Heart left ventricle (tissue), 13 donors: ENCODE data around the gene A2ML1.

Experiments used
- CTCF ChIP-seq, 12 donors: fragments of 200-600 bp; sonication (generic) in 4 of 12; IDR thresholded peaks; one replicate each; pipeline versions ENCODE4 v1.5.0 to v1.8.0; 2018 to 2022; ENCODE audit warnings: antibody characterized with exemption in 12 of 12, mild to moderate bottlenecking in 5 of 12
- POLR2A ChIP-seq, 2 donors: fragments of 450-650 bp; IDR thresholded peaks; one replicate each; pipeline ENCODE4 v1.6.1; 2017; ENCODE audit warnings: antibody characterized with exemption in 2 of 2, mild to moderate bottlenecking in 2 of 2, moderate library complexity in 2 of 2
- donor health status: ischemic (EF 13 %, LVEDD 7.1; RV severe dilation, severe dysfunction).
- donor health status: DM: no; HTN: yes; CAD: no.
- donor health status: DM: no; HTN: no; CAD: no.
- donor health status: ischemic (EF 25% LVEDD 6.9; RV normal size, moderate dysfunction).
- donor health status: ischemic (EF 25% LVEDD 5.7; RV mildly dilated, moderate dysfunction).
- donor health status: ischemic (EF 35%, LVEDD 5.7; RV mildly dilated, moderate dysfunction).
- donor health status: nonischemic (EF 11% LVEDD 7.7; RV severe dilation, severe dysfunction).
- donor health status: DM: yes; HTN: yes; CAD: no.
- donor health status: PGD.
- donor health status: ischemic (EF 29% LVEDD 5.4; RV normal size, mild dysfunction).
- donor health status: nonischemic (EF 23%, LVEDD 6.1; RV moderate dilation, normal function).

GRCh38 chr12:8773461-8773860 lies 49.0 kb upstream of the A2ML1 start:
- TF ChIP-seq CTCF (IDR thresholded peaks at IDR 0.05) (no peak), POLR2A (IDR thresholded peaks at IDR 0.05) (no peak)
